Measurements from ENCODE around the gene FKBP1A. TPM values are rescaled to one million over a fixed set of nuclear protein-coding genes. Genes with fewer than 3 reads are reported as not detected.
"Not testable (repeated sequence)": the region's sequence is repeated elsewhere in the genome, so short reads cannot be mapped to it uniquely, and the experiment has no call there.

Gene FKBP1A
- total RNA-seq, 3 donors from 2014 or later: 168 to 326 (median 300) TPM

- Histone ChIP-seq H3K9me3 (peaks cover 3% of the 10 kb centered on the region), H3K36me3 (ENCODE audit: low read depth) (no peaks in the 10 kb centered on the region), H3K4me1 (ENCODE audit: low read depth) (no peaks in the 10 kb centered on the region), H3K4me3 (no peak overlapping the region)
- intact Hi-C loops (cut with DNase I, micrococcal nuclease): no loop called here
- ATAC-seq: no peak
- DNase-seq: no peak
- no peak for TF ChIP-seq CTCF (IDR thresholded peaks at IDR 0.05)
These were observed 47.1 kb downstream of the FKBP1A start for GRCh38 chr20:1345756-1346093.

GRCh38 chr20:1345030-1345755, 47.7 kb downstream of the FKBP1A start:
- Histone ChIP-seq H3K4me3 (no peak overlapping the region), H3K4me1 (ENCODE audit: low read depth) (no peaks in the 10 kb centered on the region), H3K9me3 (peaks cover 3% of the 10 kb centered on the region), H3K36me3 (ENCODE audit: low read depth) (no peaks in the 10 kb centered on the region)
- no peak for TF ChIP-seq CTCF (IDR thresholded peaks at IDR 0.05)
- ATAC-seq: no peak
- no peak for DNase-seq
- intact Hi-C loops (cut with DNase I, micrococcal nuclease): no loop called here

GRCh38 chr20:1343446-1344124, 49.3 kb downstream of the FKBP1A start:
- DNase-seq; H3K36me3 ChIP-seq (ENCODE audit: low read depth); H3K4me1 ChIP-seq (ENCODE audit: low read depth); intact Hi-C loops (cut with DNase I, micrococcal nuclease); ATAC-seq; H3K4me3 ChIP-seq; H3K9me3 ChIP-seq: not testable (repeated sequence)

- intact Hi-C loops (cut with DNase I, micrococcal nuclease): no loop called here
- no peak overlapping the region for H3K4me3 ChIP-seq
- peaks cover 7% of the 10 kb centered on the region for H3K4me1 ChIP-seq (ENCODE audit: low read depth)
- no peaks in the 10 kb centered on the region for H3K9me3 ChIP-seq
- DNase-seq: no peak
- no peaks in the 10 kb centered on the region for H3K36me3 ChIP-seq (ENCODE audit: low read depth)
- ATAC-seq: peak; percentile 16
- no peak for TF ChIP-seq CTCF (IDR thresholded peaks at IDR 0.05)
These were observed 51.1 kb downstream of the FKBP1A start for GRCh38 chr20:1341561-1342265.

GRCh38 chr20:1338801-1339200, 54.1 kb downstream of the FKBP1A start:
- H3K9me3 ChIP-seq: no peaks in the 10 kb centered on the region
- ATAC-seq (no peak), DNase-seq (no peak)
- peaks cover 11% of the 10 kb centered on the region for H3K4me1 ChIP-seq (ENCODE audit: low read depth)
- no peak overlapping the region for H3K4me3 ChIP-seq
- intact Hi-C loops (cut with DNase I, micrococcal nuclease): no loop called here
- TF ChIP-seq CTCF (IDR thresholded peaks at IDR 0.05): no peak
- no peaks in the 10 kb centered on the region for H3K36me3 ChIP-seq (ENCODE audit: low read depth)

GRCh38 chr20:1338096-1338495, 54.8 kb downstream of the FKBP1A start:
- no peak overlapping the region for H3K4me3 ChIP-seq
- no peak for TF ChIP-seq CTCF (IDR thresholded peaks at IDR 0.05)
- intact Hi-C loops (cut with DNase I, micrococcal nuclease): no loop called here
- no peak for DNase-seq
- no peaks in the 10 kb centered on the region for H3K9me3 ChIP-seq
- H3K4me1 ChIP-seq (ENCODE audit: low read depth): peaks cover 11% of the 10 kb centered on the region
- no peaks in the 10 kb centered on the region for H3K36me3 ChIP-seq (ENCODE audit: low read depth)
- ATAC-seq: no peak
